Suprapubic skin (tissue), 3 donors: ENCODE data around the gene YWHAQ.

Experiments
- POLR2AphosphoS5 ChIP-seq, 3 donors: sonication (generic); formaldehyde crosslinking; IDR thresholded peaks; one replicate each; pipeline ENCODE4 v1.6.1; 2017; ENCODE audit warnings: antibody characterized with exemption in 3 of 3
- TF ChIP-seq, protein P1 (sequence below), 2 donors: fragments of 200-600 bp in 1 of 2; fragments of 450-650 bp in 1 of 2; sonication (generic) in 1 of 2; IDR thresholded peaks; one replicate each; pipeline ENCODE4 v1.5.1; 2016 to 2019; ENCODE audit warnings: antibody characterized with exemption in 2 of 2, mild to moderate bottlenecking in 1 of 2, moderate library complexity in 1 of 2

DNA sequence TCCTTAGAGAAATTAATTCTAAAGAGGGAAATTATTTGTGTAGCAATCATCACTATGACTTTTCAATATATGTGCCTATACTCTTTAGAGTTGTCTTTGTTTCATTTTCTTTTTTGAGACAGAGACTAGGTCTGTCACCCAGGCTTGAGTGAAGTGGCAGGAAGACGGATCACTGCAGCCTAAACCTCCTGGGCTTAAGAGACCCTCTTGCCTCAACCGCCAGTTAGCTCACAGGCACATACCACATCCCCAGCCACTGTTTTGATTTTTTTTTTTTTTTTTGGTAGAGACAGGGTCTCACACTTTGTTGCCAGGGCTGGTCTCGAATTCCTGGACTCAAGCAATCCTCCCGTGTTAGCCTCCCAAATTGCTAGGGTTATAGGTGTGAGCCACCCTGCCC is 12.4 kb downstream of the YWHAQ start:
- TF ChIP-seq, protein P1, sequence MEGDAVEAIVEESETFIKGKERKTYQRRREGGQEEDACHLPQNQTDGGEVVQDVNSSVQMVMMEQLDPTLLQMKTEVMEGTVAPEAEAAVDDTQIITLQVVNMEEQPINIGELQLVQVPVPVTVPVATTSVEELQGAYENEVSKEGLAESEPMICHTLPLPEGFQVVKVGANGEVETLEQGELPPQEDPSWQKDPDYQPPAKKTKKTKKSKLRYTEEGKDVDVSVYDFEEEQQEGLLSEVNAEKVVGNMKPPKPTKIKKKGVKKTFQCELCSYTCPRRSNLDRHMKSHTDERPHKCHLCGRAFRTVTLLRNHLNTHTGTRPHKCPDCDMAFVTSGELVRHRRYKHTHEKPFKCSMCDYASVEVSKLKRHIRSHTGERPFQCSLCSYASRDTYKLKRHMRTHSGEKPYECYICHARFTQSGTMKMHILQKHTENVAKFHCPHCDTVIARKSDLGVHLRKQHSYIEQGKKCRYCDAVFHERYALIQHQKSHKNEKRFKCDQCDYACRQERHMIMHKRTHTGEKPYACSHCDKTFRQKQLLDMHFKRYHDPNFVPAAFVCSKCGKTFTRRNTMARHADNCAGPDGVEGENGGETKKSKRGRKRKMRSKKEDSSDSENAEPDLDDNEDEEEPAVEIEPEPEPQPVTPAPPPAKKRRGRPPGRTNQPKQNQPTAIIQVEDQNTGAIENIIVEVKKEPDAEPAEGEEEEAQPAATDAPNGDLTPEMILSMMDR (IDR thresholded peaks at IDR 0.05) = no peak
- no peak for TF ChIP-seq POLR2AphosphoS5 (IDR thresholded peaks at IDR 0.05)
